Lower leg skin (tissue), 4 donors: ENCODE measurements around the gene ARHGAP24. TPM values are rescaled to one million over a fixed set of nuclear protein-coding genes. Genes with fewer than 3 reads are reported as not detected.

Source experiments
- DNase-seq, 2 donors: peaks; one replicate each; pipeline ENCODE4 v3.0.0-alpha.2; 2019; ENCODE audit warnings: low spot score in 2 of 2
- H3K4me3 ChIP-seq: fragments of 200-600 bp; sonication (generic); 2 replicates; pipeline ENCODE4 v1.5.1; 2017; ENCODE audit warnings: mild to moderate bottlenecking, low read depth; ENCODE audit not compliant: poor library complexity, severe bottlenecking
- POLR2A ChIP-seq, 2 donors: fragments of 450-650 bp; IDR thresholded peaks; one replicate each; pipeline ENCODE4 v1.6.1; 2016 to 2017; ENCODE audit warnings: antibody characterized with exemption in 2 of 2, mild to moderate bottlenecking in 1 of 2, moderate library complexity in 1 of 2
- WGBS, 2 donors: methylation state at CpG; one replicate each; pipeline ENCODE4 v1.1.5; 2018; 5-methylcytosine and 5-hydroxymethylcytosine counted together
- intact Hi-C: fragments of 100-400 bp; cut with DNase I; formaldehyde crosslinking; loops from one replicate; pipeline ENCODE4 v1.15.0; 2023; ENCODE audit warnings: low total_unique reads
- total RNA-seq, 4 donors: library from RNA; depleted of rRNA; stranded (reverse); fragments of >200 nt; gene quantifications; one replicate each; pipeline ENCODE4 v1.1.0, GENCODE V29; 2016
- TF ChIP-seq, protein P1 (sequence below), 3 donors: fragments of 450-650 bp; IDR thresholded peaks; one replicate each; pipeline ENCODE4 v1.5.1; 2016; ENCODE audit warnings: antibody characterized with exemption in 3 of 3, mild to moderate bottlenecking in 3 of 3, moderate library complexity in 2 of 3

ARHGAP24 gene
- total RNA-seq, 4 donors from 2014 or later, result 13.1 to 58.4 (median 24.0) TPM

DNA sequence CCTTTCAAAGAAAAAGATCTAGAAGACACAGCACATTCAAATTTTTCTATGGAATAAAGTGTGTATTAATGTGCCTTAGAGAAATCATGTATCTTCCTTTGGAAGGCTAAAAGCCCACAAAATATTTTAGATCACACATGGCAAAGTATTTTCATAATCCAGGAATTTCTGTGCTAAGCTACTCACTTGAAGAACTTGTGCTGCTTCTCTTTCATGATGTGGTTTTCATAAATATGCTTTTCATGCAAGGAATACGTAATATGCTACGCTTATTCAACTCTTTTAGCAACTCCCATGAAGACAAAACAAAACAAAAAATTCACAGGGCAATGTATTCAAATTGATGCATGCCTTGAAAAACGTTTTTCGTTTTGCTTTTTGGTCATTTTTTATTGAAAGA lies 125.6 kb downstream of the ARHGAP24 start:
- no peak for DNase-seq
- WGBS, 2 donors, result 73 to 80% methylated on average over 4 of the region's 4 CpGs
- H3K4me3 ChIP-seq, result no peak overlapping the region
- intact Hi-C loops, result no loop called here
- TF ChIP-seq POLR2A (IDR thresholded peaks at IDR 0.05), result no peak
- TF ChIP-seq, protein P1, sequence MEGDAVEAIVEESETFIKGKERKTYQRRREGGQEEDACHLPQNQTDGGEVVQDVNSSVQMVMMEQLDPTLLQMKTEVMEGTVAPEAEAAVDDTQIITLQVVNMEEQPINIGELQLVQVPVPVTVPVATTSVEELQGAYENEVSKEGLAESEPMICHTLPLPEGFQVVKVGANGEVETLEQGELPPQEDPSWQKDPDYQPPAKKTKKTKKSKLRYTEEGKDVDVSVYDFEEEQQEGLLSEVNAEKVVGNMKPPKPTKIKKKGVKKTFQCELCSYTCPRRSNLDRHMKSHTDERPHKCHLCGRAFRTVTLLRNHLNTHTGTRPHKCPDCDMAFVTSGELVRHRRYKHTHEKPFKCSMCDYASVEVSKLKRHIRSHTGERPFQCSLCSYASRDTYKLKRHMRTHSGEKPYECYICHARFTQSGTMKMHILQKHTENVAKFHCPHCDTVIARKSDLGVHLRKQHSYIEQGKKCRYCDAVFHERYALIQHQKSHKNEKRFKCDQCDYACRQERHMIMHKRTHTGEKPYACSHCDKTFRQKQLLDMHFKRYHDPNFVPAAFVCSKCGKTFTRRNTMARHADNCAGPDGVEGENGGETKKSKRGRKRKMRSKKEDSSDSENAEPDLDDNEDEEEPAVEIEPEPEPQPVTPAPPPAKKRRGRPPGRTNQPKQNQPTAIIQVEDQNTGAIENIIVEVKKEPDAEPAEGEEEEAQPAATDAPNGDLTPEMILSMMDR (IDR thresholded peaks at IDR 0.05), result no peak

DNA sequence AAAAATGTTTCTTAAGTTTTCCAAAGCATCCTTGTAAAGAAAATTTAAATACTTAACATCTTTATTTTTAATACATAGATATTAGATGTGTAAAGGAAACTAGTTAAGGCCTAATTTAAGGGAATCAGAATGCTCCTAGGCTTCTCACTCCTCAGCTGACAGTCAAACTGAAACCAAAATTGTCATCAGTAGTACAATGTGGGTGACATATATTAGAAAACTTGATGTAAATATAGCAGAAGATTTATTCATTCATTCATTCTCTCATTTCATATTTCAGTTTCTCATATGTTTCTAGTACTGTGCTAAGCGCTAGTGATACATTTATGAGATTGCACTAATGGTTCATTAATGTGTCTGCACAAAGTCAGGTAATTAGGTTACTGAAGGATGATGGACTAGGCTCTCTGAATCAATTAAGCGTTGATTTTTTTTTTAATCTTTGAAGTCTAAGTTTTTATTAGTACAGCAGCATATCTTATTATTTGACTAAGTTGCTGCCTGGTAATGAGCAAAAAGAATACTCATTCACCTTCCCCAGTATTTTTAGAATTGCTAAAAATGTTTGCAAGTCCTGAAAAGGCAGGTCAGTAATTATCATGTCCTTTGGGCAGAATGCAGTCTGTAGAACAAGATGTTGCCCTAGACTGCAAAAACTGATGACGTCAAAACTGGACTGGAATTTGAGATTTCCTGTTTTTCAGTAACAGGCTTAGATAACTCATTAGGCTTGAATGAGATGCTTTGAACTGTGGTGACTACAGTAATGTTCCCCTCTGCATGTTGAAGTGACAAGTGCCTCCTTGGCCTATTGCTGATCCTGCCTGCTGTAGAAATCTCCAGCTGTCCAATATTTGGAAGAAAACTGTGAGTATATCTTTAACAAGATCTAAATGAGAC lies 128.7 kb downstream of the ARHGAP24 start:
- intact Hi-C loops, result no loop called here
- no peak for DNase-seq
- H3K4me3 ChIP-seq, result no peak overlapping the region
- 69 to 76% methylated on average over 3 of the region's 3 CpGs for WGBS, 2 donors
- no peak for TF ChIP-seq POLR2A (IDR thresholded peaks at IDR 0.05)
- TF ChIP-seq, protein P1 (IDR thresholded peaks at IDR 0.05), result no peak

DNA sequence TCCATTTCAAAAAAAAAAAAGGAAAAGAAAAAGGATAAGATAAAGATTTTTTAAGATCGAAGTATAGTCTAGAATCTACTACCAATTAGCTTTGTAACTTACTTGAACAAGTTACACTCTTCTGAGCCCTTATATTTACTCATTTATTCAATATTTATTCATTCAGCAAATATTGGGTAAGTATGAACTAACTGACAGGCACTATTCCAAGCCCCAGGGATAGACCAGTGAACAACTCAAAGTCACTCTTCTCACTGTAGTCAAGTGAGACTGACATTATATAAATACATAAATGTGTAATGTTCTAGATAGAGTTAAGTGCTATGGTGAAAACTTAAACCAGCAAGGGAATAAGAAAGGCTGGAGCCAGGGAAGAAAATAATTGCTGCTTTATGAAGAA lies 131.6 kb downstream of the ARHGAP24 start:
- WGBS, 2 donors, result 95 to 98% methylated on average over 1 of the region's 1 CpG
- no peak for DNase-seq
- H3K4me3 ChIP-seq, result no peak overlapping the region
- intact Hi-C loops, result no loop called here
- TF ChIP-seq, protein P1 (IDR thresholded peaks at IDR 0.05), result no peak

DNA sequence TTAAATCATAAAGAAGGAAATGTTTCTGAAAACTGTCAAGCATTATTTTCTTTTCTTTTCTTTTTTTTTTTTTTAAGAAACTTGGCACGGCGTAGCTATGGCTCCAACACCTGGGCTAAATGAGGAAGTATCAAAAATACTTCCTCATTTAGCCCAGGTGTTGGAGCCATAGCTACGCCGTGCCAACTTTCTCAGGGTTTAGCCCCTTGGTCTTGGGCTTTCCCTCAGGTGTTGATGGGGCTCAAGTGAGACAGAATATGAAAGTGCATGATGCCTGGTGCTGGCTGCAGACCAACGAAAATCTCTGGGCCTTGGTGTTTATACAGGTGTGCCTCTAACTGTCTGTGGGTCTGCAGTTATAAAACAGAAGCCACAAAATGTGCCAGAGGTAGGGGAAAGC lies 132.7 kb downstream of the ARHGAP24 start:
- TF ChIP-seq, protein P1 (IDR thresholded peaks at IDR 0.05), result no peak
- no peak for TF ChIP-seq POLR2A (IDR thresholded peaks at IDR 0.05)
- WGBS, 2 donors, result 45 to 66% methylated on average over 5 of the region's 5 CpGs
- H3K4me3 ChIP-seq, result no peak overlapping the region
- DNase-seq, result no peak
- intact Hi-C loops, result no loop called here

DNA sequence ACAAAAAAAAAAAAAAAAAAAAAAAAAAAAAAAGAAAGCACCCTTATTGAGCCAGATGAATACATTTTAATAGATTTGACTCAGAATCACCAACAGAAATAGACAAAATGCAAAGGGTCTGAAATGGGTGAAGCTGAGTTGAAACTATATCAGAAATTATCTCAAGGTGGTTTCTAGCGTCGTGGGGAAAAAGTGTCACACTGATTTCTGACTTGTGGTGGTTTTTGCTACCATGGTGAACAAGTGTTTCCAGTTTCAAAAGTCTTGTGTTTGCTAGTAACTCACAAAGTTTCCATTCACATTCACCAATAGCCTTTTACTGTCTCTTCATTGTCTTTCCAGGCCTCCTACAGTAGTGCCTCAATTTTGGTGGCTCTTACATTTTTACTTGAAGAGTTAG lies 135.5 kb downstream of the ARHGAP24 start:
- no peak overlapping the region for H3K4me3 ChIP-seq
- no peak for DNase-seq
- intact Hi-C loops, result no loop called here
- 88 to 89% methylated on average over 2 of the region's 2 CpGs for WGBS, 2 donors
- no peak for TF ChIP-seq POLR2A (IDR thresholded peaks at IDR 0.05)
- TF ChIP-seq, protein P1 (IDR thresholded peaks at IDR 0.05), result no peak

DNA sequence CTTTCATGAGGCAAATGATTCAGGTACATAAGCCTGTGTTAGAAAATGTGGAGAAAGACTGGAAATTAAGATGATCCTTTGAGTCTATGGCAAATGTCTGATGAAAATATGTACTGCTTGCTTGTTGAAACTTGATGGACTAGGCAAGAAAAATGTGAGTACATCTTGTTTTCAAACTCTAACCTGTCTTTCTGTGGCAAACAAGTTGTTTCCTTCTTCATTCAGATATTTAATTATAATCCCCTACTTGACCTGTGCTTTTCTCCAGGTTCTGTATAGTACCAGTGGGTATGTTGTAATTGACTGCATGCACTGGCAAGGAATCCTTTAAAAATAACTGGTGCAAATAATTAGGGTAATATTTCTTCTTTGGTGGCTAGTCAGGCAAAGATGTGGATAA lies 136.7 kb downstream of the ARHGAP24 start:
- no peak overlapping the region for H3K4me3 ChIP-seq
- intact Hi-C loops, result no loop called here
- TF ChIP-seq, protein P1 (IDR thresholded peaks at IDR 0.05), result no peak
- TF ChIP-seq POLR2A (IDR thresholded peaks at IDR 0.05), result no peak
- DNase-seq, result no peak
